22Rv1 (cell line): ENCODE results near the gene PNCK.
A peak's percentile ranks its signal among the peaks of the same experiment; 100 is the strongest.
"Not testable (repeated sequence)": the region's sequence is repeated elsewhere in the genome, so short reads cannot be mapped to it uniquely, and the experiment has no call there.

Experiments used
- H3K27ac ChIP-seq: fragments of 450-650 bp; 2 replicates; pipeline ENCODE4 v1.5.1; 2017
- CTCF ChIP-seq: fragments of 450-650 bp; IDR thresholded peaks from 2 replicates; pipeline ENCODE4 v1.5.1; 2017; ENCODE audit warnings: mild to moderate bottlenecking
- ZFX ChIP-seq: fragments of 450-650 bp; IDR thresholded peaks from 2 replicates; pipeline ENCODE4 v1.6.1; 2017; ENCODE audit warnings: antibody characterized with exemption, borderline replicate concordance

Gene PNCK

GRCh38 chrX:153709726-153710674 is 36.4 kb upstream of the PNCK start:
- no peak for TF ChIP-seq ZFX
- no peak for TF ChIP-seq CTCF
- H3K27ac ChIP-seq: no peak overlapping the region

DNA sequence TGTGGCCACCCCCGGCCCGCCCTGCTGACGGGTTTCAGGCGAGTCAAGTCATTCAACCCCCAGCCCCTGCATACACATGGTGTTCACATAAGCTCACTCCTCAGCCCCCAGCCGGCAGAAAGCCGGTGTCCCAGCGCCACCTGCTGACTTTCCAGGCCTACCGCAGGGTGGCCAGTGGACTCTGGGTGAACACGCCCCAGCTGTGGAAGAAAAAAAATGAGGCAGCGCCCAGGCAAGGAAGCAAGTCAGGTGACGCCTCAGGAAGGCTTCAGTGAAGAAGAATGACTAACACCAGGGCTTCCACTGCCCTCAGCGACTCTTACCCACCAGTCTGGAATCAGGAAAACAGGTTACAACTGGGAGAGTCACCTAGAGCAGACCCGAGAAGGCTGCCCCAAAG is 34.8 kb upstream of the PNCK start:
- H3K27ac ChIP-seq: no peak overlapping the region
- TF ChIP-seq CTCF (peak; percentile 45), ZFX (no peak)

- TF ChIP-seq CTCF: no peak
- no peak for TF ChIP-seq ZFX
- no peak overlapping the region for H3K27ac ChIP-seq
These were observed 33.8 kb upstream of the PNCK start for GRCh38 chrX:153707406-153707805.

DNA sequence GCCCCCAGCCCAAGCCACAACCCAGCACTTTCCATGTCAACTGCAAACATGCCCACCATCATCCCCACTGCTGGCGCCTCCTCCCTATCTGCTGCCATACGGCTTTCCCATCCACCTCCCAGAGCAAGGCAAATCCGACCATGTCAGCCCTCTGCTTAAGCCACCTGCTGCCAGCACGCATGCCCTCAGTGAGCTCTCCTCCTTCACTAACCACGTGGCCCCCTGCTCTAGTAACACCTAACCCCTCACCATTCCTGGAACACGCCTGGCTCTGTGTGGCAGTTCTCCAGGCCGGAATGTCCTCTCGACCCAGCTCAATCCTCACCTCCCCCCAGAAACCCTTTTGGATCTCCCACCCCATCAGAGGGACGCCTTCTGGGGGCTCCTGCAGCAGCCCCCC is 33.2 kb upstream of the PNCK start:
- TF ChIP-seq ZFX (no peak), CTCF (no peak)
- H3K27ac ChIP-seq: no peak overlapping the region

- H3K27ac ChIP-seq: not testable (repeated sequence)
These were observed 31.9 kb upstream of the PNCK start for GRCh38 chrX:153705403-153706060.

- not testable (repeated sequence) for H3K27ac ChIP-seq
These were observed 31.2 kb upstream of the PNCK start for GRCh38 chrX:153704631-153705402.

GRCh38 chrX:153704021-153704526 is 30.5 kb upstream of the PNCK start:
- TF ChIP-seq CTCF (no peak), ZFX (no peak)
- no peak overlapping the region for H3K27ac ChIP-seq

- TF ChIP-seq CTCF (no peak), ZFX (no peak)
- no peak overlapping the region for H3K27ac ChIP-seq
These were observed 29.4 kb upstream of the PNCK start for GRCh38 chrX:153703036-153703370.
